WTC11 (cell line): Measurements from ENCODE around the gene EGFR. TPM values are rescaled to one million over a fixed set of nuclear protein-coding genes. Genes with fewer than 3 reads are reported as not detected.

ENCODE experiments used
- ATAC-seq: fragments of 200-7000 bp; cut with Tn5 transposase; 2 replicates; pipeline ENCODE4 v1.10.0; 2021; ENCODE audit warnings: mild to moderate bottlenecking, moderate library complexity
- CTCF ChIA-PET: fragments of 300-600 bp; sonication (Branson Sonifier 250); formaldehyde crosslinking; loops from one replicate; lab custom pipeline; 2021; ENCODE audit warnings: antibody characterized with exemption; lab: Charles Lee
- POLR2A ChIA-PET: fragments of 350-600 bp; sonication (Branson Sonifier 250); formaldehyde crosslinking; loops from one replicate; lab custom pipeline; 2021; ENCODE audit warnings: antibody characterized with exemption; lab: Charles Lee
- DNase-seq: peaks from one replicate; pipeline ENCODE4 v3.0.0; 2021; ENCODE audit warnings: low spot score
- H3K27ac Mint-ChIP-seq: 2 replicates; pipeline ENCODE4 v1.8.0; 2021; ENCODE audit warnings: mixed read lengths
- H3K27me3 Mint-ChIP-seq: 2 replicates; pipeline ENCODE4 v1.8.0; 2021; ENCODE audit warnings: low read depth, mild to moderate bottlenecking, moderate library complexity, mixed read lengths
- H3K36me3 Mint-ChIP-seq: 2 replicates; pipeline ENCODE4 v1.8.0; 2021; ENCODE audit warnings: mixed read lengths
- H3K4me1 Mint-ChIP-seq: 2 replicates; pipeline ENCODE4 v1.8.0; 2022; ENCODE audit warnings: mixed read lengths
- H3K4me3 Mint-ChIP-seq: 2 replicates; pipeline ENCODE4 v1.8.0; 2021; ENCODE audit warnings: mild to moderate bottlenecking, moderate library complexity, mixed read lengths
- H3K9me3 Mint-ChIP-seq: 2 replicates; pipeline ENCODE4 v1.8.0; 2021; ENCODE audit warnings: mixed read lengths
- ETV6 ChIP-seq: sonication (generic); formaldehyde crosslinking; IDR thresholded peaks from 2 replicates; pipeline ENCODE4 v1.8.1; 2022; ENCODE audit warnings: mild to moderate bottlenecking, missing genetic modification reagents
- GRHL2 ChIP-seq: fragments of 250-450 bp; sonication (Bioruptor Pico); IDR thresholded peaks from 2 replicates; pipeline ENCODE4 v1.8.0; 2022; ENCODE audit warnings: mild to moderate bottlenecking, moderate library complexity; ENCODE audit not compliant: insufficient replicate concordance, severe bottlenecking
- HMGA2 ChIP-seq: fragments of 250-450 bp; sonication (Bioruptor Pico); IDR thresholded peaks from 2 replicates; pipeline ENCODE4 v1.4.0; 2021; ENCODE audit warnings: mild to moderate bottlenecking, moderate library complexity
- KAT7 ChIP-seq: sonication (generic); formaldehyde crosslinking; IDR thresholded peaks from 2 replicates; pipeline ENCODE4 v1.8.1; 2023; ENCODE audit warnings: missing genetic modification reagents, mild to moderate bottlenecking, borderline replicate concordance
- NR1H2 ChIP-seq: sonication (generic); formaldehyde crosslinking; IDR thresholded peaks from 2 replicates; pipeline ENCODE4 v1.9.0; 2021; ENCODE audit warnings: mild to moderate bottlenecking, moderate library complexity, missing genetic modification reagents
- NR2C2 ChIP-seq: sonication (generic); formaldehyde crosslinking; IDR thresholded peaks from 2 replicates; pipeline ENCODE4 v1.8.0; 2022; ENCODE audit warnings: mild to moderate bottlenecking, missing genetic modification reagents
- TCF7 ChIP-seq: sonication (generic); formaldehyde crosslinking; IDR thresholded peaks from 2 replicates; pipeline ENCODE4 v1.8.0; 2022; ENCODE audit warnings: mild to moderate bottlenecking, low read depth, missing genetic modification reagents, moderate library complexity
- TEAD1 ChIP-seq: sonication (generic); formaldehyde crosslinking; IDR thresholded peaks from 2 replicates; pipeline ENCODE4 v1.8.0; 2022; ENCODE audit warnings: mild to moderate bottlenecking, missing genetic modification reagents
- ZNF121 ChIP-seq: sonication (generic); formaldehyde crosslinking; IDR thresholded peaks from 2 replicates; pipeline ENCODE4 v1.8.0; 2023; ENCODE audit warnings: missing genetic modification reagents
- ZNF138 ChIP-seq: sonication (generic); formaldehyde crosslinking; conservative IDR thresholded peaks from 2 replicates; pipeline ENCODE4 v1.8.1; 2022; ENCODE audit warnings: mild to moderate bottlenecking, moderate library complexity, missing genetic modification reagents
- ZNF263 ChIP-seq: sonication (generic); formaldehyde crosslinking; IDR thresholded peaks from 2 replicates; pipeline ENCODE4 v1.8.1; 2022; ENCODE audit warnings: low read depth, mild to moderate bottlenecking, moderate library complexity, missing genetic modification reagents
- ZNF396 ChIP-seq: fragments of 250-450 bp; sonication (Bioruptor Pico); IDR thresholded peaks from 2 replicates; pipeline ENCODE4 v1.8.0; 2021; ENCODE audit warnings: mild to moderate bottlenecking, moderate library complexity, borderline replicate concordance
- ZNF416 ChIP-seq: fragments of 250-450 bp; sonication (Bioruptor Pico); IDR thresholded peaks from 2 replicates; pipeline ENCODE4 v1.9.0; 2021; ENCODE audit warnings: mild to moderate bottlenecking, inconsistent platforms
- total RNA-seq: library from RNA; stranded (reverse); gene quantifications from 3 replicates; pipeline ENCODE4 v1.2.3, GENCODE V29; 2021
- TF ChIP-seq, protein P1 (sequence below): sonication (generic); formaldehyde crosslinking; IDR thresholded peaks from 2 replicates; pipeline ENCODE4 v1.8.1; 2022; ENCODE audit warnings: mild to moderate bottlenecking, missing genetic modification reagents, moderate library complexity, borderline replicate concordance
- TF ChIP-seq, protein P2 (sequence below): sonication (generic); formaldehyde crosslinking; IDR thresholded peaks from 2 replicates; pipeline ENCODE4 v1.8.1; 2022; ENCODE audit warnings: mild to moderate bottlenecking, moderate library complexity, missing genetic modification reagents
- TF ChIP-seq, protein P3 (sequence below): fragments of 250-450 bp; sonication (Bioruptor Pico); IDR thresholded peaks from 2 replicates; pipeline ENCODE4 v1.9.0; 2021; ENCODE audit warnings: moderate library complexity, mild to moderate bottlenecking, inconsistent platforms, borderline replicate concordance
- TF ChIP-seq, protein P4 (sequence below): fragments of 250-450 bp; sonication (Bioruptor Pico); IDR thresholded peaks from 2 replicates; pipeline ENCODE4 v1.9.0; 2021; ENCODE audit warnings: mild to moderate bottlenecking
- TF ChIP-seq, protein P5 (sequence below): sonication (generic); formaldehyde crosslinking; IDR thresholded peaks from 2 replicates; pipeline ENCODE4 v1.8.1; 2023; ENCODE audit warnings: mild to moderate bottlenecking, missing genetic modification reagents, moderate library complexity
- TF ChIP-seq, protein P6 (sequence below): sonication (generic); formaldehyde crosslinking; conservative IDR thresholded peaks from 2 replicates; pipeline ENCODE4 v1.8.1; 2023; ENCODE audit warnings: mild to moderate bottlenecking, low read depth, missing genetic modification reagents, moderate library complexity

The EGFR gene
- total RNA-seq, 1 experiment from 2014 or later: 5.9 TPM

DNA sequence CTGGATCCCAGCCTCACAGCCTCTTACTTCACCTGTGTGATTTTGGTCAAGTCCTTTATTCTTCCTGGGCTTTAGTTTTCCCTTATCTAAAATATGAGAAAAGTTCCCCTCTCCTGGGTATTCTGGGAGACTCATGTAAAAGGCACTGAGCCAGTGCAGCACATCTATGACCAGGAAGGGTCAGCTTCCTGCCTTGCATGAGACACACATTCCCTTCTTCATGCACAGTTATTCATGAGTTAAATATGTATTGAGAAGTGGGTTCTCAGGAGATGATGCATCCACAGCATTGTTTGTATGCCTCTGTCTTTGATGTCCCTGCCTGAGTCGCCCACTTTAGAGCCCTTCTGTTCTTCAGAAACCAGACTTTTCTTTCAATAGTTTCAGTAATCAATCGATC, 33.3 kb downstream of the EGFR start:
- POLR2A ChIA-PET: no interaction called here
- Mint-ChIP-seq H3K4me3 (no peak overlapping the region), H3K4me1 (peaks cover 8% of the 10 kb centered on the region), H3K27ac (no peak overlapping the region), H3K36me3 (no peaks in the 10 kb centered on the region)
- TF ChIP-seq HMGA2 (CRISPR knock-in tag) (no peak), ZNF396 (no peak)
- TF ChIP-seq, all 79 proteins: peak for 0
- CTCF ChIA-PET: interaction anchor here (1.1 kb wide), 1 partner anchor 203 kb away, joined by 5 read pairs; no protein-coding TSS in a partner anchor
- no peaks in the 10 kb centered on the region for H3K9me3 Mint-ChIP-seq
- no peaks in the 10 kb centered on the region; the same call in 1 of the 2 replicates for H3K27me3 Mint-ChIP-seq
- DNase-seq (no peak), ATAC-seq (no peak)

DNA sequence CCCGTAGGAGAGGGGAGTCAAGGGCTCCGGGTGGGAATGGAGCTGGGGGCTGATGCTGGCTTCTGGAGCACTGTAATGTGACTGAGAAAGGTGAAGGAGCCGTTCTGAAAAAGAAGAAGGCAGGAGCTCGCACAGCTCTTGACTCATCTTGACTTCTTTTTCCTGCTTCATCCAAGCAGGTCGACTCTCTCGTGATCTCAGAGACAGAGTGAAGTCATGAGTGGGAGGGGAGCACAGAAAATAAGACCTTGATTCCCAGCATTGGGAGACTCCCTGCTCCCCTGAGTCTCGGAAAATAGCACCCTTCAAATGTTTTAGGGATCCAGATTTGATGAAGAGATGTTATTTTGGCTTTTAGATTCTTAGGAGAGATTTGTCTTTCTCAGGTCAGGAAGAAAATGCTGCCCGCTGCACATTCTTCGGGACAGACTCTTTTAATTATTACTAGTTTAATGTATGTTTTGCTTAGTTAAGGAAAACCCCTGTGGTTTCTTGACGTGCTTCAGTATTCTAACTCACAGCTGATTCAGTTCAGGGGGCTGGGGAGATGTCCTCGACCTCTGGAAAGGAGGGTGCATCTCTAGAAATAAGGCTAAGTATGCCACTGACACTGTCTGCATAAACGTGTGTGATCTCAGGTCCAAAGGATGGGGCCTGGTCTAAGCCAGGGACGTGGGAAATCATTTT, 34.1 kb downstream of the EGFR start:
- CTCF ChIA-PET: interaction anchor here (1.1 kb wide), 1 partner anchor 203 kb away, joined by 5 read pairs; no protein-coding TSS in a partner anchor
- Mint-ChIP-seq H3K36me3 (no peaks in the 10 kb centered on the region), H3K9me3 (no peaks in the 10 kb centered on the region), H3K27me3 (no peaks in the 10 kb centered on the region; the same call in 1 of the 2 replicates), H3K27ac (no peak overlapping the region), H3K4me1 (peaks cover 8% of the 10 kb centered on the region; the same call in 1 of the 2 replicates), H3K4me3 (no peak overlapping the region)
- ATAC-seq (no peak), DNase-seq (no peak)
- POLR2A ChIA-PET: no interaction called here
- no peak for TF ChIP-seq ZNF121
- TF ChIP-seq, protein P1, sequence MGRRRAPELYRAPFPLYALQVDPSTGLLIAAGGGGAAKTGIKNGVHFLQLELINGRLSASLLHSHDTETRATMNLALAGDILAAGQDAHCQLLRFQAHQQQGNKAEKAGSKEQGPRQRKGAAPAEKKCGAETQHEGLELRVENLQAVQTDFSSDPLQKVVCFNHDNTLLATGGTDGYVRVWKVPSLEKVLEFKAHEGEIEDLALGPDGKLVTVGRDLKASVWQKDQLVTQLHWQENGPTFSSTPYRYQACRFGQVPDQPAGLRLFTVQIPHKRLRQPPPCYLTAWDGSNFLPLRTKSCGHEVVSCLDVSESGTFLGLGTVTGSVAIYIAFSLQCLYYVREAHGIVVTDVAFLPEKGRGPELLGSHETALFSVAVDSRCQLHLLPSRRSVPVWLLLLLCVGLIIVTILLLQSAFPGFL (CRISPR knock-in tag): no peak
- no peak for TF ChIP-seq NR1H2 (CRISPR knock-in tag)
- TF ChIP-seq TEAD1: no peak
- TF ChIP-seq, protein P2, sequence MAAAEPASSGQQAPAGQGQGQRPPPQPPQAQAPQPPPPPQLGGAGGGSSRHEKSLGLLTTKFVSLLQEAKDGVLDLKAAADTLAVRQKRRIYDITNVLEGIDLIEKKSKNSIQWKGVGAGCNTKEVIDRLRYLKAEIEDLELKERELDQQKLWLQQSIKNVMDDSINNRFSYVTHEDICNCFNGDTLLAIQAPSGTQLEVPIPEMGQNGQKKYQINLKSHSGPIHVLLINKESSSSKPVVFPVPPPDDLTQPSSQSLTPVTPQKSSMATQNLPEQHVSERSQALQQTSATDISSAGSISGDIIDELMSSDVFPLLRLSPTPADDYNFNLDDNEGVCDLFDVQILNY (CRISPR knock-in tag): no peak
- TF ChIP-seq, protein P3, sequence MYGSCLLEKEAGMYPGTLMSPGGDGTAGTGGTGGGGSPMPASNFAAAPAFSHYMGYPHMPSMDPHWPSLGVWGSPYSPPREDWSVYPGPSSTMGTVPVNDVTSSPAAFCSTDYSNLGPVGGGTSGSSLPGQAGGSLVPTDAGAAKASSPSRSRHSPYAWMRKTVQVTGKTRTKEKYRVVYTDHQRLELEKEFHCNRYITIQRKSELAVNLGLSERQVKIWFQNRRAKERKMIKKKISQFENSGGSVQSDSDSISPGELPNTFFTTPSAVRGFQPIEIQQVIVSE (CRISPR knock-in tag): no peak
- TF ChIP-seq, protein P4, sequence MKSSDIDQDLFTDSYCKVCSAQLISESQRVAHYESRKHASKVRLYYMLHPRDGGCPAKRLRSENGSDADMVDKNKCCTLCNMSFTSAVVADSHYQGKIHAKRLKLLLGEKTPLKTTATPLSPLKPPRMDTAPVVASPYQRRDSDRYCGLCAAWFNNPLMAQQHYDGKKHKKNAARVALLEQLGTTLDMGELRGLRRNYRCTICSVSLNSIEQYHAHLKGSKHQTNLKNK (CRISPR knock-in tag): no peak
- TF ChIP-seq, protein P5, sequence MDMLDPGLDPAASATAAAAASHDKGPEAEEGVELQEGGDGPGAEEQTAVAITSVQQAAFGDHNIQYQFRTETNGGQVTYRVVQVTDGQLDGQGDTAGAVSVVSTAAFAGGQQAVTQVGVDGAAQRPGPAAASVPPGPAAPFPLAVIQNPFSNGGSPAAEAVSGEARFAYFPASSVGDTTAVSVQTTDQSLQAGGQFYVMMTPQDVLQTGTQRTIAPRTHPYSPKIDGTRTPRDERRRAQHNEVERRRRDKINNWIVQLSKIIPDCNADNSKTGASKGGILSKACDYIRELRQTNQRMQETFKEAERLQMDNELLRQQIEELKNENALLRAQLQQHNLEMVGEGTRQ (CRISPR knock-in tag): no peak
- no peak for TF ChIP-seq KAT7 (CRISPR knock-in tag)
- TF ChIP-seq ZNF416 (CRISPR knock-in tag): no peak
- TF ChIP-seq, protein P6, sequence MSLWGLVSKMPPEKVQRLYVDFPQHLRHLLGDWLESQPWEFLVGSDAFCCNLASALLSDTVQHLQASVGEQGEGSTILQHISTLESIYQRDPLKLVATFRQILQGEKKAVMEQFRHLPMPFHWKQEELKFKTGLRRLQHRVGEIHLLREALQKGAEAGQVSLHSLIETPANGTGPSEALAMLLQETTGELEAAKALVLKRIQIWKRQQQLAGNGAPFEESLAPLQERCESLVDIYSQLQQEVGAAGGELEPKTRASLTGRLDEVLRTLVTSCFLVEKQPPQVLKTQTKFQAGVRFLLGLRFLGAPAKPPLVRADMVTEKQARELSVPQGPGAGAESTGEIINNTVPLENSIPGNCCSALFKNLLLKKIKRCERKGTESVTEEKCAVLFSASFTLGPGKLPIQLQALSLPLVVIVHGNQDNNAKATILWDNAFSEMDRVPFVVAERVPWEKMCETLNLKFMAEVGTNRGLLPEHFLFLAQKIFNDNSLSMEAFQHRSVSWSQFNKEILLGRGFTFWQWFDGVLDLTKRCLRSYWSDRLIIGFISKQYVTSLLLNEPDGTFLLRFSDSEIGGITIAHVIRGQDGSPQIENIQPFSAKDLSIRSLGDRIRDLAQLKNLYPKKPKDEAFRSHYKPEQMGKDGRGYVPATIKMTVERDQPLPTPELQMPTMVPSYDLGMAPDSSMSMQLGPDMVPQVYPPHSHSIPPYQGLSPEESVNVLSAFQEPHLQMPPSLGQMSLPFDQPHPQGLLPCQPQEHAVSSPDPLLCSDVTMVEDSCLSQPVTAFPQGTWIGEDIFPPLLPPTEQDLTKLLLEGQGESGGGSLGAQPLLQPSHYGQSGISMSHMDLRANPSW (CRISPR knock-in tag): no peak
- TF ChIP-seq ZNF263: no peak
- no peak for TF ChIP-seq ETV6 (CRISPR knock-in tag)
- TF ChIP-seq GRHL2 (CRISPR knock-in tag): no peak
- no peak for TF ChIP-seq TCF7
- TF ChIP-seq ZNF138 (CRISPR knock-in tag): no peak
- TF ChIP-seq NR2C2 (CRISPR knock-in tag): no peak
